Pancreas (tissue), 10 donors: ENCODE data around the gene TMIE. TPM values are rescaled to one million over a fixed set of nuclear protein-coding genes. Genes with fewer than 3 reads are reported as not detected.

Experiments
- ATAC-seq, 4 donors: fragments of 200-7000 bp; cut with Tn5 transposase; one replicate each; pipeline versions ENCODE4 v1.8.0 to v1.9.1; 2020; ENCODE audit warnings: mild to moderate bottlenecking in 4 of 4, moderate library complexity in 4 of 4
- DNase-seq, 6 donors: peaks; one replicate each; pipeline ENCODE4 v3.0.0-alpha.2; 2020
- FAIRE-seq: peaks from 2 replicates; lab custom pipeline; 2012; peaks lifted over from hg19 to GRCh38; lab: Jason Lieb, UNC
- H3K27ac ChIP-seq, 4 donors: fragments of 200-600 bp; sonication (generic); 1 replicate in 3 of 4; 2 replicates in 1 of 4; pipeline versions ENCODE4 v1.5.0 to v1.8.0; 2020
- H3K27me3 ChIP-seq, 4 donors: fragments of 200-600 bp; one replicate each; pipeline ENCODE4 v1.8.0; 2021
- H3K36me3 ChIP-seq, 3 donors: fragments of 200-600 bp; sonication (generic) in 1 of 3; one replicate each; pipeline versions ENCODE4 v1.5.0 to v1.8.0; 2020 to 2021
- H3K4me1 ChIP-seq, 3 donors: fragments of 200-600 bp; one replicate each; pipeline ENCODE4 v1.8.0; 2021
- H3K4me3 ChIP-seq, 4 donors: fragments of 200-600 bp; sonication (generic) in 2 of 4; one replicate each; pipeline versions ENCODE4 v1.5.0 to v1.8.0; 2020 to 2021
- H3K9me3 ChIP-seq, 4 donors: fragments of 200-600 bp; one replicate each; pipeline ENCODE4 v1.8.0; 2021
- WGBS, 2 donors: extraction: QIAGEN DNeasy Blood & Tissue Kit; methylation state at CpG; one replicate each; pipeline ENCODE4 v1.1.7; 2013; 5-methylcytosine and 5-hydroxymethylcytosine counted together
- intact Hi-C, 3 donors: fragments of 100-400 bp; cut with DNase I; formaldehyde crosslinking; loops; one replicate each; pipeline versions ENCODE4 v1.11.1 to v1.14.2; 2022
- polyA plus RNA-seq, 2 donors: library from polyadenylated mRNA; stranded (reverse); fragments of 200-250 nt; gene quantifications; one replicate each; pipeline ENCODE4 v1.2.3, GENCODE V29; 2013
- total RNA-seq, 6 donors: library from RNA; stranded (reverse); fragmentation: NEBNext Ultra II Directional in 4 of 6; extraction: Animal tissue kit (Norgen Biotek cat#: 25700) in 4 of 6; gene quantifications; one replicate each; pipeline versions ENCODE4 v1.2.1 to v1.2.4, GENCODE V29; 2021 to 2023
- TF ChIP-seq, protein P1 (sequence below), 4 donors: fragments of 200-600 bp; sonication (generic) in 3 of 4; IDR thresholded peaks; one replicate each; pipeline versions ENCODE4 v1.5.0 to v1.8.0; 2021; ENCODE audit warnings: antibody characterized with exemption in 4 of 4
- donor health status: healthy with polysubstance abuse.
- donor health status: DM: no; HTN: no; CAD: no; lungs with moderate emphysema.
- donor health status: DM: no; HTN: no; CAD: no.
- donor health status: control.
- donor health status: control.
- donor health status: Bipolar disorder and iron deficiency.
- donor health status: DM: yes; HTN: yes; CAD: no.
- donor health status: DM: no; HTN: no; CAD: no.
- donor health status: DM: no; HTN: no; CAD: no.
- donor health status: DM: yes; HTN: yes; CAD: no.

TMIE gene
- total and polyA plus RNA-seq, 8 donors: 0.08 to 0.52 (median 0.14) TPM; not detected in 1

DNA sequence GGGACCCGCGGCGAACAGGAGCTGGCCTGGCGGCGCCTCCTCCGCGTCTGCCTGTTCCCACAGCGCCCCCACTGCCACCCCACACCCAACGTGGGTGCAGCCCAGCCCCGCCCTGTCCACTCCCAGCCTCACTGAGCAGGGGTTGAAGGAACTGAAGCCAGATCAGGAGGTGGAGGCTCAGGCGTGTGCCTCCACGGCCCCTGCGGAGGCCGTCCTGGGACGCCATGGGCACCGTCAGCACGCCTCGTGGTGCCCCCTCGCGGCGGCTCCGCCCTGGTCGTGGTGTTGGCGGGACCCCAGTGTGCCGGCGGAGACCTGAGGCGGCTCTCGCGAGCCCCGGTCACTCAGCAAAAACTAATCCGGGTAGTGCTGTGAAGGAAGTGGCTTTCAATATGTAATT is 55.5 kb downstream of the TMIE start:
- intact Hi-C loops: no loop called here
- no peak overlapping the region for H3K4me3 ChIP-seq
- FAIRE-seq: no peak
- no peak for ATAC-seq
- TF ChIP-seq, protein P1, sequence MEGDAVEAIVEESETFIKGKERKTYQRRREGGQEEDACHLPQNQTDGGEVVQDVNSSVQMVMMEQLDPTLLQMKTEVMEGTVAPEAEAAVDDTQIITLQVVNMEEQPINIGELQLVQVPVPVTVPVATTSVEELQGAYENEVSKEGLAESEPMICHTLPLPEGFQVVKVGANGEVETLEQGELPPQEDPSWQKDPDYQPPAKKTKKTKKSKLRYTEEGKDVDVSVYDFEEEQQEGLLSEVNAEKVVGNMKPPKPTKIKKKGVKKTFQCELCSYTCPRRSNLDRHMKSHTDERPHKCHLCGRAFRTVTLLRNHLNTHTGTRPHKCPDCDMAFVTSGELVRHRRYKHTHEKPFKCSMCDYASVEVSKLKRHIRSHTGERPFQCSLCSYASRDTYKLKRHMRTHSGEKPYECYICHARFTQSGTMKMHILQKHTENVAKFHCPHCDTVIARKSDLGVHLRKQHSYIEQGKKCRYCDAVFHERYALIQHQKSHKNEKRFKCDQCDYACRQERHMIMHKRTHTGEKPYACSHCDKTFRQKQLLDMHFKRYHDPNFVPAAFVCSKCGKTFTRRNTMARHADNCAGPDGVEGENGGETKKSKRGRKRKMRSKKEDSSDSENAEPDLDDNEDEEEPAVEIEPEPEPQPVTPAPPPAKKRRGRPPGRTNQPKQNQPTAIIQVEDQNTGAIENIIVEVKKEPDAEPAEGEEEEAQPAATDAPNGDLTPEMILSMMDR (IDR thresholded peaks at IDR 0.05): no peak
- no peaks in the 10 kb centered on the region for H3K9me3 ChIP-seq
- H3K27me3 ChIP-seq: no peaks in the 10 kb centered on the region
- H3K36me3 ChIP-seq: no peaks in the 10 kb centered on the region
- no peak overlapping the region for H3K27ac ChIP-seq
- WGBS, 2 donors: 90 to 96% methylated on average over 29 to 31 of the region's 31 CpGs
- no peaks in the 10 kb centered on the region for H3K4me1 ChIP-seq
- no peak for DNase-seq

DNA sequence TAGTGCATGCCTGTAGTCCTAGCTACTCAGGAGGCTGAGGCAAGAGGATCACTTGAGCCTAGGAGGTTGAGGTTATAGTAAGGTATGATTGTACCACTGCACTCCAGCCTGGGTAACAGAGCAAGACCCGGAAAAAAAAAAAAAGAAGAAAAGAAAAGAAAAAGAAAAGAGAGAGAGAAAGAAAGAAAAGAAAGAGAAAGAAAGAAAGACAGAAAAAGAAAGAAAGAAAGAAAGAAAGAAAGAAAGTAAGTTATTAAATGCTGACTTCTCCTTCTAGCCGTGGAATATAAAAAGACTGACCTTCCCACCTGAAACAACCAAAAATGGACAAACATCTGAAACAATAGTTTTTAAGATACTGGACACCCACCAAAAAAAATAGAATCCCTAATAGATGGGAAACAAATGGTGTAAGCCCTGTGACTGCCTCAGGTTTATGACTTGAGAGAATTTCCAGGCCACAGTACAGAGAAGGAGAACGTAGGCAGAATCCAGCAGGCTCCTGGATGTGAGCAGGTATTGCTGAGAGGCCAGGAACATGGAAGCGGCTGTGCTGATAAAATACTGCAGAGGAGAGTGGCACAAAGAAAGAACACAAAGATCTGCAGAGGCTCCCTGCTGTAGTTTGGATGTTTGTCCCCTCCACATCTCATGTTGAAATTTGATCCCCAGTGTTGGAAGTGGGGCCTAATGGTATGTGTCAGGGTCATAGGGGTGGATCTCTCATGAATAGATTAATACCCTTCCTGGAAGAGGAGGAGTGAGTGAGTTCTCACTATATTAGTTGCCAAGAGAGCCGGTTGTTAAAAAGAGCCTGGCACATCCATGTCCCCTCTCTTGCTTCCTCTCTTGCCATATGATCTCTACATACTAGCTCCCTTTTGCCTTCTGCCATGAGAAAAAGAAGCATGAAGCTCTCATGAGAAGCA is 58.3 kb downstream of the TMIE start:
- no peak overlapping the region for H3K27ac ChIP-seq
- no peaks in the 10 kb centered on the region for H3K4me1 ChIP-seq
- intact Hi-C loops: no loop called here
- no peaks in the 10 kb centered on the region for H3K9me3 ChIP-seq
- H3K36me3 ChIP-seq: no peaks in the 10 kb centered on the region
- no peak for DNase-seq
- WGBS, 2 donors: 81 to 91% methylated on average over 5 of the region's 5 CpGs
- H3K4me3 ChIP-seq: no peak overlapping the region
- ATAC-seq: no peak
- TF ChIP-seq, protein P1 (IDR thresholded peaks at IDR 0.05): no peak
- no peaks in the 10 kb centered on the region for H3K27me3 ChIP-seq
- FAIRE-seq: no peak

Other genes starting within 250 kb of the TMIE start
- 10 to 100 TPM; 10.5 to 21.0 (median 13.7) TPM for gene LTF, start 236.5 kb upstream of the TMIE start, total RNA-seq
- gene LTF, start 236.5 kb upstream of the TMIE start, polyA plus RNA-seq: 1 to 10 TPM; 6.9 to 7.0 TPM
- not detected for gene RTP3, start 203.4 kb upstream of the TMIE start, total RNA-seq
- gene RTP3, start 203.4 kb upstream of the TMIE start, polyA plus RNA-seq: not detected
- 1 to 10 TPM in 4 of 6 donors, under 1 TPM in 2; 0.61 to 2.2 (median 1.3) TPM for gene LRRC2, start 135.1 kb upstream of the TMIE start, total RNA-seq
- under 1 TPM; 0.46 to 0.85 TPM for gene LRRC2, start 135.1 kb upstream of the TMIE start, polyA plus RNA-seq
- not detected for gene FAM240A, start 88.9 kb upstream of the TMIE start, total RNA-seq
- gene FAM240A, start 88.9 kb upstream of the TMIE start, polyA plus RNA-seq: not detected
- 10 to 100 TPM in 3 of 6 donors, 1 to 10 TPM in 3; 7.8 to 21.2 (median 9.7) TPM for gene ALS2CL, start 7.7 kb upstream of the TMIE start, total RNA-seq
- gene ALS2CL, start 7.7 kb upstream of the TMIE start, polyA plus RNA-seq: 10 to 100 TPM; 44.8 to 61.1 TPM
- gene PRSS50, start 16.5 kb downstream of the TMIE start, total RNA-seq: 1 to 10 TPM in 1 of 6 donors, under 1 TPM in 5; 0.28 to 1.0 (median 0.38) TPM
- 1 to 10 TPM in 1 of 2 donors, under 1 TPM in 1; 0.87 to 2.2 TPM for gene PRSS50, start 16.5 kb downstream of the TMIE start, polyA plus RNA-seq
- 1 to 10 TPM in 1 of 6 donors, under 1 TPM in 3, not detected in 2; 0.26 to 2.4 (median 0.37) TPM for gene MYL3, start 162.1 kb downstream of the TMIE start, total RNA-seq
- 1 to 10 TPM; 1.0 to 2.5 TPM for gene MYL3, start 162.1 kb downstream of the TMIE start, polyA plus RNA-seq
- 1 to 10 TPM in 4 of 6 donors, under 1 TPM in 2; 0.49 to 2.9 (median 1.3) TPM for gene PTH1R, start 176.3 kb downstream of the TMIE start, total RNA-seq
- gene PTH1R, start 176.3 kb downstream of the TMIE start, polyA plus RNA-seq: 10 to 100 TPM; 32.0 to 34.8 TPM